ENCODE results near the gene GEMIN5. TPM values are rescaled to one million over a fixed set of nuclear protein-coding genes. Genes with fewer than 3 reads are reported as not detected.

GEMIN5 gene
- total and polyA plus RNA-seq, 10 donors, result 3.2 to 16.1 (median 13.8) TPM

DNA sequence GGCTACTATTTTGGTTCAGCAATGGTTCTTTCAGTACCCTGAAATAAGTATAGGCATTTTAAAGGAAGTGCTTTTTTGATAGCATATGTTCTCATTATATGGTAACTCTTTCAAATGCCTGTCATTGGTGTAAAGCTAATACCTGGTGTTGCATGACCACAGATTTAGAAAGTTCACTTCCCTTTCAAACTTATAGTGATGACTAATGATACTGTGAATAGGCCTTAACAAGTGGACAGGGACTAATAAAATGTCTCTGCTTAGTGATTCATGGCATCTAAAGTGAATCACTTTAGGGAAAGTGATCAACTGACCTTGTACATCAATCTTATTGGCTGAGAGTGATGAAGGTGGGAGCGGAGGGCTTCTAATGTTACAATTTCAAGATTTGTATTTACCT lies 24.5 kb upstream of the GEMIN5 start:
- H3K4me1 ChIP-seq, result peaks cover 0 to 24% (median 2%) of the 10 kb centered on the region in 6 donors
- H3K36me3 ChIP-seq, result peaks cover 0 to 98% (median 55%) of the 10 kb centered on the region in 6 donors
- DNase-seq, result no peak
- no peak for TF ChIP-seq POLR2A (IDR thresholded peaks at IDR 0.05)
- TF ChIP-seq, protein P1, sequence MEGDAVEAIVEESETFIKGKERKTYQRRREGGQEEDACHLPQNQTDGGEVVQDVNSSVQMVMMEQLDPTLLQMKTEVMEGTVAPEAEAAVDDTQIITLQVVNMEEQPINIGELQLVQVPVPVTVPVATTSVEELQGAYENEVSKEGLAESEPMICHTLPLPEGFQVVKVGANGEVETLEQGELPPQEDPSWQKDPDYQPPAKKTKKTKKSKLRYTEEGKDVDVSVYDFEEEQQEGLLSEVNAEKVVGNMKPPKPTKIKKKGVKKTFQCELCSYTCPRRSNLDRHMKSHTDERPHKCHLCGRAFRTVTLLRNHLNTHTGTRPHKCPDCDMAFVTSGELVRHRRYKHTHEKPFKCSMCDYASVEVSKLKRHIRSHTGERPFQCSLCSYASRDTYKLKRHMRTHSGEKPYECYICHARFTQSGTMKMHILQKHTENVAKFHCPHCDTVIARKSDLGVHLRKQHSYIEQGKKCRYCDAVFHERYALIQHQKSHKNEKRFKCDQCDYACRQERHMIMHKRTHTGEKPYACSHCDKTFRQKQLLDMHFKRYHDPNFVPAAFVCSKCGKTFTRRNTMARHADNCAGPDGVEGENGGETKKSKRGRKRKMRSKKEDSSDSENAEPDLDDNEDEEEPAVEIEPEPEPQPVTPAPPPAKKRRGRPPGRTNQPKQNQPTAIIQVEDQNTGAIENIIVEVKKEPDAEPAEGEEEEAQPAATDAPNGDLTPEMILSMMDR (IDR thresholded peaks at IDR 0.05 in 8 of 11, conservative IDR thresholded peaks at IDR 0.05 in 3 of 11), result no peak
- TF ChIP-seq POLR2AphosphoS5 (IDR thresholded peaks at IDR 0.05), result no peak
- 94 to 100% (median 100%) methylated on average over 1 of the region's 1 CpG for WGBS, 5 donors
- intact Hi-C loops (cut with DNase I; ENCODE audit: low total_unique reads), result no loop called here
- no peaks in the 10 kb centered on the region for H3K27me3 ChIP-seq (replicated peaks in 1 of 7)
- no peak overlapping the region for H3K4me3 ChIP-seq
- no peak overlapping the region for H3K27ac ChIP-seq
- H3K9me3 ChIP-seq, result no peaks in the 10 kb centered on the region

DNA sequence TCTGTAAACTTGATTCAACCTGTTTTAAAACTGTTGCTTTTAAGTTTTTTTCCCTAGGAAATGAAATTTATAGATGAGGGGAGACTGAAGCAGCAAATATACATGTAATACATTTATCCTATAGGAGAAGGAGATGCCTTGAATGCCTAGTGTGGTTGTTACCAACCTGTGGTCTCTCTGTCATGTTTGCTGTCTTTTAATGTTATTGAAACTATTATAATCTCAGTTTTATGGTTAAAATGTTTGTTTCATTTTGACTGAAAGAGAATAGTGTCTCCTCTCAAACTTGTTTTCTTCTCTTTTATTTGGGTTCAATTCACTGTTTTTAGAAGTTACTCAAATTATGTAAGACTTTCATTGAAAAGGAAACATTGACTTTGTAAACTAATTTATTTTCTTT lies 18.7 kb upstream of the GEMIN5 start:
- Histone ChIP-seq H3K27me3 (replicated peaks in 1 of 7) (no peaks in the 10 kb centered on the region), H3K4me3 (no peak overlapping the region), H3K4me1 (no peaks in the 10 kb centered on the region), H3K36me3 (peaks cover 0 to 85% (median 51%) of the 10 kb centered on the region in 6 donors), H3K27ac (no peak overlapping the region), H3K9me3 (no peaks in the 10 kb centered on the region)
- intact Hi-C loops (cut with DNase I; ENCODE audit: low total_unique reads), result no loop called here
- no peak for DNase-seq
- TF ChIP-seq, protein P1 (IDR thresholded peaks at IDR 0.05 in 8 of 11, conservative IDR thresholded peaks at IDR 0.05 in 3 of 11), result no peak
- TF ChIP-seq POLR2AphosphoS5 (IDR thresholded peaks at IDR 0.05), result no peak

DNA sequence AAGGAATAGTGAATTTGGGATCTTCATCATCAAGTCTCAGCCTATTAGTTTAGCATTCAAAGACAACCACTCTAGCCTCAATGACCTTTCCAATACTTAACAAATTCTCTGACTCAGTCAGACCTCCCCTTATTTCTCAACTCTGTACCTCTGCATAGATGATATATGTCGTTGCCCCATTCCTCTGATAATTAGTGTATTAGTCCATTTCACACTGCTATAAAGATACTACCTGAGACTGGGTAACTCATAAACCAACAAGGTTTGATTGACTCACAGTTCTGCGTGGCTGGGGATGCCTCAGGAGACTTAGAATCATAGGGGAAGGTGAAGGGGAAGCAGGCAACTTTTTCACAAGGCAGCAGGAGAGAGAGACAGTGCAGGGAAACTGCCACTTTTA lies 11.8 kb upstream of the GEMIN5 start:
- TF ChIP-seq POLR2A (IDR thresholded peaks at IDR 0.05) (no peak), POLR2AphosphoS5 (IDR thresholded peaks at IDR 0.05) (no peak)
- TF ChIP-seq, protein P1 (IDR thresholded peaks at IDR 0.05 in 8 of 11, conservative IDR thresholded peaks at IDR 0.05 in 3 of 11), result no peak
- no peak for DNase-seq
- intact Hi-C loops (cut with DNase I; ENCODE audit: low total_unique reads), result no loop called here
- H3K27me3 ChIP-seq (replicated peaks in 1 of 7), result no peaks in the 10 kb centered on the region
- peaks cover 0 to 59% (median 24%) of the 10 kb centered on the region in 6 donors for H3K4me1 ChIP-seq
- WGBS, 5 donors, result 74 to 88% (median 76%) methylated on average over 2 of the region's 2 CpGs
- H3K4me3 ChIP-seq, result no peak overlapping the region
- no peaks in the 10 kb centered on the region for H3K9me3 ChIP-seq
- H3K27ac ChIP-seq, result no peak overlapping the region
- H3K36me3 ChIP-seq, result peaks cover 0 to 68% (median 8%) of the 10 kb centered on the region in 6 donors

DNA sequence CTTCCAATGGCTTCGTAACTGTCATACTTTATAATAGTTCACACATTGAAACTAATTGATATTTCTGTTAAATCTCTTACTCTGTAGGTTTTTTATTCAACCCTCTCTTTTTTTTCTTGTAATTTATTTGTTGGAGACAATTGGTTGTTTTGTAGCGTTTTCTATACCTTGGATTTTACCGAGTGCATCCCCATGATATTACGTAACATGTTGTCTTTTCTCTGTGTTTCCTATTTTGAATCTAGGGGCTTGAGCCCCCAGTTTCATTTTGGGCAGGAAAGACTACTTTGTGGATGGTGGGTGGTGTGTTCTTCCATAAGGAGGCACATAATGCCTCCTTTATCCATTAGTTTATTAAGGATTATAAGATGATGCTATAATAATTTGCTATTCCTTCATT lies 10.3 kb upstream of the GEMIN5 start:
- no peak for DNase-seq
- H3K36me3 ChIP-seq, result peaks cover 0 to 73% (median 8%) of the 10 kb centered on the region in 6 donors
- WGBS, 5 donors, result 95 to 98% (median 97%) methylated on average over 4 of the region's 4 CpGs
- H3K9me3 ChIP-seq, result no peaks in the 10 kb centered on the region
- TF ChIP-seq POLR2AphosphoS5 (IDR thresholded peaks at IDR 0.05) (no peak), POLR2A (IDR thresholded peaks at IDR 0.05) (no peak)
- TF ChIP-seq, protein P1 (IDR thresholded peaks at IDR 0.05 in 8 of 11, conservative IDR thresholded peaks at IDR 0.05 in 3 of 11), result no peak
- no peaks in the 10 kb centered on the region for H3K27me3 ChIP-seq (replicated peaks in 1 of 7)
- no peak overlapping the region for H3K4me3 ChIP-seq
- peaks cover 0 to 74% (median 31%) of the 10 kb centered on the region in 6 donors for H3K4me1 ChIP-seq
- intact Hi-C loops (cut with DNase I; ENCODE audit: low total_unique reads), result no loop called here
- no peak overlapping the region for H3K27ac ChIP-seq
